ENCODE measurements around the gene WDR27. TPM values are rescaled to one million over a fixed set of nuclear protein-coding genes. Genes with fewer than 3 reads are reported as not detected.

The WDR27 gene
- total and polyA plus RNA-seq, 2 experiments from 2014 or later: 27.7 to 29.7 TPM

GRCh38 chr6:169487579-169488436 is 214.0 kb downstream of the WDR27 start:
- Histone ChIP-seq H3K27ac (no peak overlapping the region), H3K27me3 (no peaks in the 10 kb centered on the region), H2AFZ (no peak overlapping the region), H3K36me3 (replicated peaks; ENCODE audit: insufficient read depth, low read depth) (no peaks in the 10 kb centered on the region), H3K9me2 (replicated peaks; ENCODE audit: insufficient read depth) (no peaks in the 10 kb centered on the region), H3K9me3 (ENCODE audit: low read depth) (peaks cover 5% of the 10 kb centered on the region), H4K20me1 (ENCODE audit: insufficient read depth, poor library complexity, severe bottlenecking) (no peaks in the 10 kb centered on the region), H3K4me2 (no peak overlapping the region), H3K4me3 (no peak overlapping the region), H3K79me2 (no peaks in the 10 kb centered on the region), H3K4me1 (ENCODE audit: insufficient read depth) (peaks cover 6% of the 10 kb centered on the region)
- TF ChIP-seq EZH2 (IDR thresholded peaks at IDR 0.05; ENCODE audit: borderline replicate concordance): no peak
- no peak for TF ChIP-seq EZH2phosphoT487 (IDR thresholded peaks at IDR 0.05; ENCODE audit: low read depth, severe bottlenecking, unreplicated experiment)
- TF ChIP-seq, protein P1, sequence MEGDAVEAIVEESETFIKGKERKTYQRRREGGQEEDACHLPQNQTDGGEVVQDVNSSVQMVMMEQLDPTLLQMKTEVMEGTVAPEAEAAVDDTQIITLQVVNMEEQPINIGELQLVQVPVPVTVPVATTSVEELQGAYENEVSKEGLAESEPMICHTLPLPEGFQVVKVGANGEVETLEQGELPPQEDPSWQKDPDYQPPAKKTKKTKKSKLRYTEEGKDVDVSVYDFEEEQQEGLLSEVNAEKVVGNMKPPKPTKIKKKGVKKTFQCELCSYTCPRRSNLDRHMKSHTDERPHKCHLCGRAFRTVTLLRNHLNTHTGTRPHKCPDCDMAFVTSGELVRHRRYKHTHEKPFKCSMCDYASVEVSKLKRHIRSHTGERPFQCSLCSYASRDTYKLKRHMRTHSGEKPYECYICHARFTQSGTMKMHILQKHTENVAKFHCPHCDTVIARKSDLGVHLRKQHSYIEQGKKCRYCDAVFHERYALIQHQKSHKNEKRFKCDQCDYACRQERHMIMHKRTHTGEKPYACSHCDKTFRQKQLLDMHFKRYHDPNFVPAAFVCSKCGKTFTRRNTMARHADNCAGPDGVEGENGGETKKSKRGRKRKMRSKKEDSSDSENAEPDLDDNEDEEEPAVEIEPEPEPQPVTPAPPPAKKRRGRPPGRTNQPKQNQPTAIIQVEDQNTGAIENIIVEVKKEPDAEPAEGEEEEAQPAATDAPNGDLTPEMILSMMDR (IDR thresholded peaks at IDR 0.05; ENCODE audit: poor library complexity): peak; percentile 22
- WGBS (ENCODE audit: low lambda C conversion rate, missing lambda C conversion rate): 95% methylated on average over 5 of the region's 5 CpGs
- DNase-seq (ENCODE audit: low spot score): no peak

DNA sequence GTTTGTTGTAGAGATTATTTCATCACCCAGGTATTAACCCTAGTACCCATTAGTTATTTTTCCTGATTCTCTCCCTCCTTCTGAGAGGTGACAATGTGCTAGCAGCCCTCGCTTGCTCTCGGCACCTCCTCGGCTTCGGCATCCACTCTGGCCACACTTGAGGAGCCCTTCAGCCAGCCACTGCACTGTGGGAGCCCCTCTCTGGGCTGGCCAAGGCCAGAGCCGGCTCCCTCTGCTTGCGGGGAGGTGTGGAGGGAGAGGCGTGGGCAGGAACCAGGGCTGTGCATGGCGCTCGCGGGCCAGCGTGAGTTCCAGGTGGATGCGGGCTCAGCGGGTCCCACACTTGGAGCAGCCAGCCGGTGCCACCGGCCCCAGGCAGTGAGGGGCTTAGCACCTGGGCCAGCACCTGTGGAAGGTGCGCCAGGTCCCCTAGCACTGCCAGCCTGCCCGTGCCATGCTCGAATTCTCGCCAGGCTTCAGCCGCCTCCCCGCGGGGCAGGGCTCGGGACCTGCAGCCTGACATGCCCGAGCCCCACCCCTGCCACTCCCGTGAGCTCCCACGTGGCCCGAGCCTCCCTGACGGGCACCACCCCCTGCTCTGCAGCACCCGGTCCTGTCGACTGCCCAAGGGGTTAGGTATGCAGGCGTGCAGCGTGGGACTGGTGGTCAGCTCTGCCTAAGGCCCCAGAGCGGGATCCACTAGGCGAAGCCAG is 221.9 kb downstream of the WDR27 start:
- no peak for DNase-seq (ENCODE audit: low spot score)
- TF ChIP-seq EZH2phosphoT487 (IDR thresholded peaks at IDR 0.05; ENCODE audit: low read depth, severe bottlenecking, unreplicated experiment) (no peak), EZH2 (IDR thresholded peaks at IDR 0.05; ENCODE audit: borderline replicate concordance) (no peak)
- TF ChIP-seq, protein P1 (IDR thresholded peaks at IDR 0.05; ENCODE audit: poor library complexity): no peak
- Histone ChIP-seq H3K27me3 (no peaks in the 10 kb centered on the region), H3K4me2 (no peak overlapping the region), H3K4me3 (no peak overlapping the region), H3K36me3 (replicated peaks; ENCODE audit: insufficient read depth, low read depth) (no peaks in the 10 kb centered on the region), H3K27ac (no peak overlapping the region), H4K20me1 (ENCODE audit: insufficient read depth, poor library complexity, severe bottlenecking) (no peaks in the 10 kb centered on the region), H2AFZ (no peak overlapping the region), H3K9me2 (replicated peaks; ENCODE audit: insufficient read depth) (no peaks in the 10 kb centered on the region), H3K79me2 (no peaks in the 10 kb centered on the region), H3K4me1 (ENCODE audit: insufficient read depth) (no peaks in the 10 kb centered on the region), H3K9me3 (ENCODE audit: low read depth) (peaks cover 10% of the 10 kb centered on the region)
- 98% methylated on average over 34 of the region's 34 CpGs for WGBS (ENCODE audit: low lambda C conversion rate, missing lambda C conversion rate)

DNA sequence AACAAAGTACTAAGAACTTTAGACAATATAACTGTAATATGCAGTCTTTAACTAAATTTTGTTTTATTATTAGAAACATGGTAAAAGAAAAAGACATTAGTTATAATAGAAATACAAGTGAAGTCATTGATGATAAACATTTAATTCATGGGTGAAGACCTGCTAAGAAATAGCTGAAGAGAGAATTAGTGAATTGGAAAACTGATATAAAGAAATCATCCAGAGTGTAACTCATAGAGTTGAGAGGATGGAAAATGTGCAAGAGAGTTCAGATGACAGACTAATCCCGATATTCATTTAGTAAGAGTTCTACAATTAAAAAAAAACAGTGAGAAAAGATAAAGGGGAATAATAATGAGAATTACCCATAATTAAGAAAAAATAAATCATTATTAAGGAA is 227.5 kb downstream of the WDR27 start:
- no peaks in the 10 kb centered on the region for H4K20me1 ChIP-seq (ENCODE audit: insufficient read depth, poor library complexity, severe bottlenecking)
- no peaks in the 10 kb centered on the region for H3K9me2 ChIP-seq (replicated peaks; ENCODE audit: insufficient read depth)
- H3K4me1 ChIP-seq (ENCODE audit: insufficient read depth): no peaks in the 10 kb centered on the region
- WGBS (ENCODE audit: low lambda C conversion rate, missing lambda C conversion rate): 97% methylated on average over 1 of the region's 1 CpG
- H3K27ac ChIP-seq: no peak overlapping the region
- no peaks in the 10 kb centered on the region for H3K9me3 ChIP-seq (ENCODE audit: low read depth)
- no peak overlapping the region for H3K4me2 ChIP-seq
- no peak for DNase-seq (ENCODE audit: low spot score)
- H3K4me3 ChIP-seq: no peak overlapping the region
- TF ChIP-seq, protein P1 (IDR thresholded peaks at IDR 0.05; ENCODE audit: poor library complexity): no peak
- TF ChIP-seq EZH2 (IDR thresholded peaks at IDR 0.05; ENCODE audit: borderline replicate concordance) (no peak), EZH2phosphoT487 (IDR thresholded peaks at IDR 0.05; ENCODE audit: low read depth, severe bottlenecking, unreplicated experiment) (no peak)
- no peaks in the 10 kb centered on the region for H3K79me2 ChIP-seq
- H3K36me3 ChIP-seq (replicated peaks; ENCODE audit: insufficient read depth, low read depth): no peaks in the 10 kb centered on the region
- no peaks in the 10 kb centered on the region for H3K27me3 ChIP-seq
- no peak overlapping the region for H2AFZ ChIP-seq
